Measurements from ENCODE around the gene ATP9B.
"Not testable (repeated sequence)": the region's sequence is repeated elsewhere in the genome, so short reads cannot be mapped to it uniquely, and the experiment has no call there.

The ATP9B gene

DNA sequence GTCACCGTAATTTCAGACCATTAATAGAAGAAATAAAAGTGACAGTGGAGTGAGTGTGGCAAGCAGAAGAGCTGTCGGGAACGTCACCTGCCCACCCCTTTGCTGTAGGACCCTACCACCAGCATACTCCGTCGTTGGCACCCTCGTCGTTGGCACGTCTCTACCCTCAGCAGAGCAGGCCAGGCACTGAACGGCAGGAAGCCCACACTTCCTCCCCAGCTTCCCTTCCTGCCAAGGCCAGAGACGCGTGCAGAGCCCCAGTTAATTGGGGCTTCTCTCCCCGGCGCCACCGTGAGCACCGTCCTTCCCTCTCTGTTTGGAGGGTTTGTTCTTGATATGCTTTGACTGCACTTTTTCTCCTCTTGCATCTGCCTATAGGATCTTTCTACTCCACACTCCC is 299.5 kb downstream of the ATP9B start:
- DNase-seq: peak; percentile 50

GRCh38 chr18:79371561-79372121 is 302.4 kb downstream of the ATP9B start:
- no peak for DNase-seq

DNA sequence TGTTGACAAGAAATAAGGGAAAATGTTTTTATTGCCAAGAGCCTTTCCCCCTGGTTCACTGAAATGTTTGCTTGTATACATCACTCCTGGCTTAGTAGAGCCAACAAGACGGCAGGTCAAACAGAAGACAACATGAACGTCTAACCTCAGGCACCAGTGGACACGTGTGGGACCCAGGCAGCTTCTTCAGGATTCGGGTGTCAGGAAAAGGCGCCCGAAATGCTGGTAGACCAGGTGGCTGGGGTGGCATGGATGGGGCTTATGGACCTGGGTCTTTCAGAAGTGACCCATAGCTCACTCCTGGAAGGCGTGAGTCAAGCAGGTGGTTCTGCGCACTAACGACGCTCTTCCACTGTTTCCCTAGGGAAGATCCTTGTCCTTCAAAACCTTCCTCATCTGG is 303.3 kb downstream of the ATP9B start:
- no peak for DNase-seq

- no peak for DNase-seq
Measured at GRCh38 chr18:79372991-79373390, 303.8 kb downstream of the ATP9B start.

DNA sequence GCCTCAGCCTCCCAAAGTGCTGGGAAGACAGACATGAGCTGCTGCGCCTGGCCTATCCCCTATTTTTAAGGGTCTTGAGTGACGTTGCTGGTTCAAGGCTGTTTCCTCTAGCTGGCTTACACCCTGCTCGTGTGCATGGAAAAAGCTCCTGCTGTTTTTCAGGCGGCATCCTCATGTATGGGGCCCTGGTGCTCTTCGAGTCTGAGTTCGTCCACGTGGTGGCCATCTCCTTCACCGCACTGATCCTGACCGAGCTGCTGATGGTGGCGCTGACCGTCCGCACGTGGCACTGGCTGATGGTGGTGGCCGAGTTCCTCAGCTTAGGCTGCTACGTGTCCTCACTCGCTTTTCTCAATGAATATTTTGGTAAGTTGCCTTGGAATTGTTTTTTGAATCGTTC is 304.5 kb downstream of the ATP9B start:
- DNase-seq: no peak

DNA sequence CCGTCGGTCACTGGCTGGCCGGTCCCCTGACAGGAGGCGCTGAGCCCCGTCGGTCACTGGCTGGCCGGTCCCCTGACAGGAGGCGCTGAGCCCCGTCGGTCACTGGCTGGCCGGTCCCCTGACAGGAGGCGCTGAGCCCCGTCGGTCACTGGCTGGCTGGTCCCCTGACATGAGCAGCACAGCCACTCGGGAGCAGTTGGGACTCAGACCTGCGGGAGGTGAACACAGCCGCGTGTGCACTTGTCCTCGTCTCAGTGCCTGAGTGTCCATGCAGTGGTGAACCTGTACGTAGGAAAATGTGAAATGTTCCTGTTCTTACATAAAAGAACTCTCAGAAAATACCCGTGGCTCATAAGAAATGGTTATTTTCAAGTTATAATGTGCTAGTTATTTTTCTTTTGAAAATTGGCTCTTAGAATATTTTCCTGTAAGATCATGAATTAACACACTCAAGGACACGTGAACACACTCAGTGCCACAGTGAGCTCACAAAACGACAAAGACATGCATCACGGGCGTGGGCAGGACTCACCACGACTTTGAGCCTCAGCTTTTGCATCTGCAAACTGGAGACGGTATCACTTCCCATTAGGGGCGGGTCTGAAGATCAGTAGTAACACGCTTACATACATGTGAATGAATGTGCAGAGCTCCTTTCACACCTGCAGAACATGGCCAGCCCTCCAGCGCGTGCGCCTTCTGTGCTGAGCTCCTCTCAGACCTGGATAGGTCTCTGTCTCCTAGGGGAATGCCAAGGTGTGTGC is 305.4 kb downstream of the ATP9B start:
- DNase-seq: no peak

GRCh38 chr18:79375441-79376154 is 306.4 kb downstream of the ATP9B start:
- no peak for DNase-seq

GRCh38 chr18:79376661-79377060 is 307.5 kb downstream of the ATP9B start:
- DNase-seq: not testable (repeated sequence)

DNA sequence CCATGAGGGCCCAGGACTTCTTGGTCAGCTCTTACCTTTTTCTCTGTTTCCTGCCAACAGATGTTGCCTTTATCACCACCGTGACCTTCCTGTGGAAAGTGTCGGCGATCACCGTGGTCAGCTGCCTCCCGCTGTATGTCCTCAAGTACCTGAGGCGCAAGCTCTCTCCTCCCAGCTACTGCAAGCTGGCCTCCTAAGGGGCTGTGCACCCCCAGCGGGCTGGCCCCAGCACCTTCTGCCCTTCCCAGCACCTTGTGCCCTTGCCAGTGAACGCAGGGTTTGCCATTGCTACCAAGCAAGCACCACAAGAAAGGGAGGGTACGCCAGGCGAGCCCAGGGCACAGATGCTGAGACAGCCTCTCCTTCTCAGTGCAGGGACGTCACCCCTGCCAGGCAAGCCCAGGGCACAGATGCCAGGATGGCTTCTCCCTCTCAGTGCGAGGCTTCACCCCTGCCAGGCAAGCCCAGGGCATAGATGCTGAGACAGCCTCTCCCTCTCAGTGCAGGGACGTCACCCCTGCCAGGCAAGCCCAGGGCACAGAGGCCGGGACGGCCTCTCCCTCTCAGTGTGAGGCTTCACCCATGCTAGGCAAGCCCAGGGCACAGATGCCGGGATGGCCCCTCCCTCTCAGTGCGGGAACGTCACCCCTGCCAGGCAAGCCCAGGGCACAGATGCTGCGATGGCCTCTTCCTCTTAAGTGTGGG is 308.1 kb downstream of the ATP9B start:
- DNase-seq: no peak

- DNase-seq: peak; percentile 81
Measured at GRCh38 chr18:79378536-79379250, 309.5 kb downstream of the ATP9B start.

DNA sequence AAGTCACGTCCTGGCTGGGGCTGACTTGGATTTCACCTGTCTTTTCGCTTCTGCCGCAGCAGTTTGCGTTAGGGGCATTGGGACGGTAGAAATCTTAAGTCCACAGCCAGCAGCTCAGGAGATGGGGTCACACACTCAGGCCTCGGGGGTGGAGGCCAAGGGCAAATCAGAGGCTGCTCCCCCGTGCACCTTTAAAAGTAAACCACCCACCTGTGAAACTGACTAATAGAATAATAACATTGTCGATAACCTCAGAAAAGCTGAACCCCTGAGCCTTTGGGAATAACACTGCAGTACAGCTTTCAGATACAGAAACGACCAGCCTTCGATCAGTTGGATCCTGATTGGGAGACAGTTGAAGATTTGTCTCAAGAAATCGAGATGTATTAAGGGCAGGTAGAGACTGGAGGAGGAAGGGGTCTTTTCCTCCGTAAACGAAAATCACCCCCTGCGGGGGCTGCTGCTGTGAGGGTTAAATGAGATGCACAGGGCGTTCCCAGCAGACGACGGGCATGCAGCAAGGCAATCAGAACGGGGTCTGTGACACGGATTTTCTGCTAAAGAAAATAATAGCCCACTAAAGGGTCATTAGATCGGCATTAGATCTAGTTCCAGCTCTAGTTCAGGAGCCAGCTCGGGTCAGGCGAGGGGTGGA is 310.2 kb downstream of the ATP9B start:
- no peak for DNase-seq

DNA sequence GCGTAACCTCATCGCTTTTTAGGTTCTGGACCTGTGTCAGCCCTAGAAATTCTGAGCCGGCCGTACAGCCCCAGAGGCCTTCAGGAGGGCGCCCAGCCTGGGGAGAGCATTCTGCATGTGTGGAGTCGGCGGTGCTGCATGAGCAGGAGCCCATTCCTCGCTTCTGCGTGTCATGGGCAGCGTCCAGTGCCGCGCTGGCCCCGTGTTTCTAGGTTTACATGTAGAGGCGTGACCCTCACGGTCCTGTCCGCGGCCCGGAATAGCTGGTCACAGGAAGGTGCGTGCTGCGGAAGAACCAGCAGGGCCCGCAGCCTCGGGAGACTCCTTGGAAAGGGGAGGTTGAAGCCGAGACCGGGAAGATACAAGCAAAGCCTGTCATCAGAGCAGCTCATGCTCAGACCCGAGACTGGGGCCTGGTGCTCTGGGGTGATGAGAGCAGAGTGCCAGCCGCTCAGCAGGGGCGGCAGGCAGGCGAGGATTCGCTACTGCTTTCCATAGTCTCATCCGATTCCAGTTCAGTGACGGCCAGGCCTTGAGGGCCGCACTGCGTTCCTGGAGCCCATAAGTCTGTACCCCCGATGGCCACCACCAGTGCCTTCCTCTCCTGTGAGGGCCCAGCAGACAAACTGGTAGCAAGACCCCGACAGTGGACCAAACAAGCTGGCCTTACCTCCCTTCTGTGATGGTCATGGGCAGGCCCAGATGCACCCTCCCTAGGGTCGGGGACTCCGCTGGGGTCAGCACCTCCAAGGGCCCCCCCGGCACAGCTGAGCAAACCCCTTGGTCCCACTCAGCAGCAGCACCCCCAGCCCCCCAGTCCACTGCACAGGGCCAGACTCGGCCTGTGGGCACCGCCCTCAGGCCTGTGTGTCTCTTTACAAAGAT is 311.0 kb downstream of the ATP9B start:
- no peak for DNase-seq

DNA sequence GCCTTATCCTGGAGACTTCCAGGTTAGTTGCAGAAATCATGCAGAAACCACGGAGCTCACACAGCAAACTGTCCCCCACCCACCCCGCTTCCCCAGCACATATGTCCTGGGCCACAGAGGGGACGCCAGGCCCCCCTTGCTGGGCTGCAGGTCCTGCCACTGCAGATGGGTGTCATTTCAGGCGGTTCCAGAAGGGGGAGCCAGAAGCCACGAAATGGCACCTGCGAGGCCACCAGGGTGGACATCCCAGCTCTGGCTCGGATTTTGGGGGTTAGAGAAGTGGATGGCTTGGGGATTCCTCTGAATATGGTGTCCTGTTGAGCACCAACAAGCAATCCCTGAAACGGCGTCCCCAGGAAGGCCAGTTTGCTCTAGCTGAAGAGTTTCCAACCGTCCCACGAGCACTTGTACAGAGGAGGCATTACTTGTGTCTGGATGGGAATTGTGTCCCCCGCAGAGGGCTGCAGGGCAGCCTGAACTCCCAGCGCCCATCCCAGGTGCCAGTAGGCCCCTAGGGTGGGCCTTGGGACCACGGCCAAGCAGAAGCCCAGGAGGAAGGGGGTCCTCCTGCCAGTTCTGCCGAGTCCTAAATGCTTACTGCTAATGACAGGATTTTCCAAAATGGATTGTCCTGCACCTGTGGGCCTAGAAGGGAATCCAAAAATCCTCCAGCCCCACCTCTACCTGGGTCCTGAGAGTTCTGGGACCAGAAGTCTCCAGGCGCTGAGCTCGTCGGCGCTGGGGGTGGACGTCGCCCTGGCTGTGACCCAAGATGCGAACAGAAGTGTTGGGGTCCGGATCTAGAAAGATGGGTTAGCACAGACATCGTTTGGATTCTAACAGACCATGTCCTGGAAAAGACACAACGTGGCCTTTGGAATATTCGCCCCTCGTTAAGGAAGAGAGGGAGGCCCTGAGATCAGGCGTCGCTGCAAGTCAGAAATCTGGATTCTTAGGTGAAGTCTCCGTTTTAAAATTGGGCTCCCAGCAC is 311.9 kb downstream of the ATP9B start:
- DNase-seq: peak; percentile 74

DNA sequence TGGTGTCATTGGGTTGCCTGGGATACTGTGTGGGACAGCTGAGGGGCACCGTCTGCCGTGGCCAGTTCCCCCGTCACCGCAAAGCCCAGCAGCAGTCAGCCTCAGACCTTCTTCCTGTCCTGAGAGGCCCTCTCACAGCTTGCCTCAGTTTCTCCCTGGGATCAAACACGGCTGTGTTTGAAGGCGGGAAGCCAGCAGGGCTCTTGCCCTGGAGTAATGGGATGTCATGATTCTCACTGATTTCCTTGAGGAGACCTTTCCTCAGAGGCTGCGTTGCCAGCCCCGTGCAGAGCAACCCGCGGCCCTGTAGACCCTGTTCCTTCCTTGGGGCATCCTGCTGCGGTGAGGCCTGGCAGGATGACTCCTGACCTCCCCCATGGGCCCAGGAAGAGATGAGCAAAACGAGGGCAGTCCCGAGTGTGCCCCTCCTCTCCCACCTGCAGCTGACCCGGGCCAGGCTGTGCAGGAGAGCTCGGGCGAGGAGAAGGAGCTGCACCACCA is 312.7 kb downstream of the ATP9B start:
- no peak for DNase-seq

DNA sequence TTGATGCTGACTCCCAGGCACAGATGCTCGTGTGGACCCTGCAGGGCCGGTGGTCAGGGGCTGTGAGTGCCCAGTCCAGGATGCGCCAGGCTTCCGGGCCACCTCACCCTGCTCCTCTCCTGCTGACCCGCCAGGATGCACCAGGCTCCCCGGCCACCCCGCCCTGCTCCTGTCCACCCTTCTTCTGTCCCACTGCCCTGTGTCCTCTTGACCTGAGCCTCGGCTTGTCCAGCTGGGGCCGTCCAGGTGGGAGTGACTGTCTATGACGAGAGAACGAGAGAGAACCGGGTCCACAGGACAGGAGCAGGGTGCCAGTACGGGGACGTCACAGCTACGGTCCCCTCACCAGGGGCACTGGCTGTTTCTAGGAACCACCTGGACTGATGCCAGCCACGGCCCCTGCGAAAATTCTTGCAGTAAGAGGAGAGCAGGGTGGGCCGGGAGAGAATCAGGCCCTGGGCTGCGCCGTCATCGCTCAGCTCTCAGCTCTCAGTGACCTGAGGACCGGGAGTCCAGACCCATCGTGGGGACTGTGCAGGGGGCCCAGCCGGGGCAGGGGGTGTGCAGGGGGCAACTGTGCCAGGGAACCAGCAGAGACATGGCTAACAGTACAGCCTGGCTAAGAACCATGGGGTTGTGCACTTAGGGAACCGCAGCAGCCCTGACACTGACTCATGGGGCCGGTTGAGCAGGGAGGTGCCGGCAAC is 313.6 kb downstream of the ATP9B start:
- DNase-seq: no peak

GRCh38 chr18:79383388-79384056 is 314.3 kb downstream of the ATP9B start:
- no peak for DNase-seq

GRCh38 chr18:79384151-79384807 is 315.1 kb downstream of the ATP9B start:
- DNase-seq: no peak

GRCh38 chr18:79384834-79385233 is 315.6 kb downstream of the ATP9B start:
- DNase-seq: no peak

Data from CD4-positive, alpha-beta T cell treated with Interleukin-6 for 4 hours (primary cell).